OCI-LY7 (cell line): ENCODE results near the gene PCGF3.

ENCODE experiments used
- CTCF ChIP-seq: fragments of 200-600 bp; sonication (generic); conservative IDR thresholded peaks from 2 replicates; pipeline ENCODE4 v1.5.1; 2014; ENCODE audit warnings: mild to moderate bottlenecking, antibody characterized with exemption, low read length, moderate library complexity, mixed read lengths
- EZH2phosphoT487 ChIP-seq: fragments of 200-600 bp; sonication (generic); IDR thresholded peaks from 2 replicates; pipeline ENCODE4 v1.6.1; 2018; ENCODE audit warnings: low read depth, borderline replicate concordance, mild to moderate bottlenecking, mixed run types, antibody characterized with exemption, low read length, moderate library complexity, mixed read lengths

GRCh38 chr4:726235-726787 lies 20.7 kb downstream of the PCGF3 start:
- no peak for TF ChIP-seq CTCF
- no peak for TF ChIP-seq EZH2phosphoT487
